H1 (cell line): Measurements from ENCODE around the gene C19orf38. TPM values are rescaled to one million over a fixed set of nuclear protein-coding genes. Genes with fewer than 3 reads are reported as not detected.

Source experiments
- CTCF ChIA-PET: fragments of 300-600 bp; sonication (Branson Sonifier 250); formaldehyde crosslinking; loops from one replicate; lab custom pipeline; 2021; ENCODE audit not compliant: partially characterized antibody; lab: Charles Lee
- POLR2A ChIA-PET: fragments of 300-600 bp; sonication (Branson Sonifier 250); formaldehyde crosslinking; loops from one replicate; lab custom pipeline; 2021; ENCODE audit warnings: inconsistent platforms; ENCODE audit not compliant: partially characterized antibody; lab: Charles Lee
- DNase-seq, 2 experiments: peaks; one replicate each; pipeline versions ENCODE4 v3.0.0 to v3.0.0-alpha.2; 2010 to 2022; ENCODE audit warnings: low spot score in 2 of 2, low read depth in 1 of 2, mixed read lengths in 1 of 2
- FAIRE-seq: peaks from 2 replicates; lab custom pipeline; 2011; peaks lifted over from hg19 to GRCh38; lab: Jason Lieb, UNC
- H2AFZ ChIP-seq: 2 replicates; pipeline ENCODE4 v1.8.1; 2012; ENCODE audit warnings: low read length, inconsistent platforms
- H2AK5ac ChIP-seq: 2 replicates; pipeline ENCODE4 v1.6.1; 2013; ENCODE audit warnings: low read depth, low read length
- H2BK120ac ChIP-seq: replicated peaks from 2 replicates; pipeline ENCODE3; 2013; ENCODE audit warnings: low read depth, low read length, inconsistent platforms
- H2BK12ac ChIP-seq: 2 replicates; pipeline ENCODE4 v1.6.1; 2013; ENCODE audit warnings: low read depth, low read length
- H2BK15ac ChIP-seq: 2 replicates; pipeline ENCODE4 v1.6.1; 2013; ENCODE audit warnings: low read length
- H2BK20ac ChIP-seq: 2 replicates; pipeline ENCODE4 v1.6.1; 2013; ENCODE audit warnings: low read length
- H2BK5ac ChIP-seq: 2 replicates; pipeline ENCODE4 v1.6.1; 2013; ENCODE audit warnings: low read depth, low read length
- H3K14ac ChIP-seq: 2 replicates; pipeline ENCODE4 v1.6.1; 2013; ENCODE audit warnings: inconsistent platforms; ENCODE audit not compliant: insufficient read length
- H3K18ac ChIP-seq: 2 replicates; pipeline ENCODE4 v1.6.1; 2013; ENCODE audit warnings: low read length; ENCODE audit errors: extremely low read depth
- H3K23ac ChIP-seq: 2 replicates; pipeline ENCODE4 v1.6.1; 2013; ENCODE audit warnings: inconsistent platforms; ENCODE audit not compliant: insufficient read length
- H3K23me2 ChIP-seq: 2 replicates; pipeline ENCODE4 v1.6.1; 2013; ENCODE audit warnings: low read depth, low read length
- H3K27ac ChIP-seq: 2 replicates; pipeline ENCODE4 v1.6.1; 2011; ENCODE audit warnings: low read depth, low read length, inconsistent platforms
- H3K27me3 ChIP-seq, 4 experiments: replicated peaks in 1 of 4; 1 replicate in 1 of 4; 2 replicates in 3 of 4; pipeline versions ENCODE4 v1.6.1 to v1.8.1; 2011 to 2013; ENCODE audit warnings: low read length in 3 of 4, mild to moderate bottlenecking in 3 of 4, inconsistent platforms in 2 of 4, mixed read lengths in 2 of 4, moderate library complexity in 1 of 4; ENCODE audit not compliant: control insufficient read depth in 3 of 4, insufficient read depth in 3 of 4; ENCODE audit errors: extremely low read depth in 1 of 4
- H3K36me3 ChIP-seq, 4 experiments: 2 replicates each; pipeline versions ENCODE4 v1.6.1 to v1.8.1; 2011 to 2013; ENCODE audit warnings: mild to moderate bottlenecking in 4 of 4, low read length in 3 of 4, moderate library complexity in 2 of 4, control low read depth in 1 of 4, inconsistent platforms in 1 of 4; ENCODE audit not compliant: insufficient read depth in 4 of 4, control insufficient read depth in 2 of 4
- H3K4ac ChIP-seq: replicated peaks from 2 replicates; pipeline ENCODE3; 2013; ENCODE audit warnings: low read length, low read depth, mixed read lengths, inconsistent platforms; ENCODE audit not compliant: insufficient read length
- H3K4me1 ChIP-seq, 4 experiments: replicated peaks in 1 of 4; 1 replicate in 1 of 4; 2 replicates in 3 of 4; pipeline versions ENCODE4 v1.6.1 to v1.8.1; 2011 to 2013; ENCODE audit warnings: low read length in 3 of 4, inconsistent platforms in 2 of 4, mixed read lengths in 1 of 4; ENCODE audit not compliant: insufficient read depth in 4 of 4, control insufficient read depth in 3 of 4
- H3K4me2 ChIP-seq, 2 experiments: 2 replicates each; pipeline versions ENCODE4 v1.6.1 to v1.8.1; 2011 to 2013; ENCODE audit warnings: low read depth in 2 of 2, low read length in 2 of 2, control low read depth in 1 of 2, inconsistent platforms in 1 of 2, mild to moderate bottlenecking in 1 of 2; ENCODE audit not compliant: insufficient read depth in 1 of 2
- H3K4me3 ChIP-seq, 4 experiments: fragments of 200-600, 300-600 bp in 1 of 4; sonication (generic), shearing (Covaris generic), sonication (Bioruptor Twin) in 1 of 4; 2 replicates each; pipeline versions ENCODE4 v1.5.1 to v1.8.1; 2011 to 2016; ENCODE audit warnings: low read length in 4 of 4, low read depth in 3 of 4, control low read depth in 2 of 4, inconsistent platforms in 2 of 4, mild to moderate bottlenecking in 2 of 4, mixed read lengths in 1 of 4, moderate library complexity in 1 of 4; ENCODE audit not compliant: insufficient read depth in 2 of 4; ENCODE audit errors: extremely low read depth in 1 of 4
- H3K56ac ChIP-seq: replicated peaks from 2 replicates; pipeline ENCODE3; 2013; ENCODE audit warnings: low read depth, mild to moderate bottlenecking, mixed read lengths, low read length, inconsistent platforms; ENCODE audit not compliant: insufficient read length
- H3K79me1 ChIP-seq: 2 replicates; pipeline ENCODE4 v1.6.1; 2013; ENCODE audit warnings: low read depth, low read length, control low read depth
- H3K79me2 ChIP-seq, 2 experiments: 2 replicates each; pipeline versions ENCODE4 v1.6.1 to v1.8.1; 2012 to 2013; ENCODE audit warnings: low read length in 2 of 2, mild to moderate bottlenecking in 2 of 2, inconsistent platforms in 1 of 2; ENCODE audit not compliant: insufficient read depth in 2 of 2, control insufficient read depth in 1 of 2
- H3K9ac ChIP-seq, 4 experiments: replicated peaks in 1 of 4; 1 replicate in 1 of 4; 2 replicates in 3 of 4; pipeline versions ENCODE4 v1.6.1 to v1.8.1; 2011 to 2013; ENCODE audit warnings: low read depth in 3 of 4, low read length in 3 of 4, control low read depth in 2 of 4, mild to moderate bottlenecking in 2 of 4, moderate library complexity in 2 of 4, inconsistent platforms in 1 of 4; ENCODE audit errors: extremely low read depth in 1 of 4
- H3K9me3 ChIP-seq, 2 experiments: 2 replicates each; pipeline versions ENCODE4 v1.6.1 to v1.8.1; 2012 to 2013; ENCODE audit warnings: mild to moderate bottlenecking in 2 of 2, moderate library complexity in 2 of 2, control low read depth in 1 of 2, inconsistent platforms in 1 of 2, low read depth in 1 of 2, low read length in 1 of 2, mixed read lengths in 1 of 2; ENCODE audit not compliant: insufficient read depth in 2 of 2
- H4K20me1 ChIP-seq, 2 experiments: replicated peaks in 1 of 2; 2 replicates each; pipeline versions ENCODE3 to v1.8.1; 2011 to 2013; ENCODE audit warnings: inconsistent platforms in 2 of 2, low read length in 2 of 2, mild to moderate bottlenecking in 1 of 2; ENCODE audit not compliant: insufficient read depth in 2 of 2, control insufficient read depth in 1 of 2
- H4K5ac ChIP-seq: 2 replicates; pipeline ENCODE4 v1.6.1; 2013; ENCODE audit warnings: low read length, low read depth, mixed read lengths, inconsistent platforms; ENCODE audit not compliant: insufficient read length
- H4K8ac ChIP-seq: 2 replicates; pipeline ENCODE4 v1.8.0; 2013; ENCODE audit warnings: mild to moderate bottlenecking, moderate library complexity, low read length, inconsistent platforms; ENCODE audit not compliant: insufficient read depth; ENCODE audit errors: extremely low read depth
- H4K91ac ChIP-seq: replicated peaks from 2 replicates; pipeline ENCODE3; 2013; ENCODE audit warnings: low read length, mixed read lengths, inconsistent platforms; ENCODE audit not compliant: insufficient read length
- BRCA1 ChIP-seq: IDR thresholded peaks from 2 replicates; pipeline ENCODE4 v1.6.1; 2012; ENCODE audit warnings: low read depth, low read length, improper control_type of control experiment
- CHD2 ChIP-seq: IDR thresholded peaks from 2 replicates; pipeline ENCODE4 v1.6.1; 2012; ENCODE audit warnings: low read length, improper control_type of control experiment
- E2F6 ChIP-seq: IDR thresholded peaks from 2 replicates; pipeline ENCODE4 v1.6.1; 2012; ENCODE audit warnings: inconsistent platforms
- EGR1 ChIP-seq: IDR thresholded peaks from 2 replicates; pipeline ENCODE4 v1.6.1; 2011; ENCODE audit warnings: low read depth, low read length, borderline replicate concordance
- KDM1A ChIP-seq: fragments of 200-600, 300-600 bp; sonication (generic); IDR thresholded peaks from 2 replicates; pipeline ENCODE4 v1.7.1; 2016; ENCODE audit warnings: mild to moderate bottlenecking, low read length, borderline replicate concordance
- KDM4A ChIP-seq: IDR thresholded peaks from one replicate; pipeline ENCODE4 v1.7.1; 2012; ENCODE audit warnings: low read depth, mild to moderate bottlenecking, moderate library complexity, low read length, inconsistent platforms; ENCODE audit not compliant: severe bottlenecking
- SAP30 ChIP-seq: fragments of 300-600 bp; sonication (generic); IDR thresholded peaks from 2 replicates; pipeline ENCODE4 v1.7.1; 2012; ENCODE audit warnings: low read length, moderate library complexity, mild to moderate bottlenecking, inconsistent platforms; ENCODE audit not compliant: insufficient read depth, insufficient replicate concordance
- SIRT6 ChIP-seq: IDR thresholded peaks from one replicate; pipeline ENCODE4 v1.7.1; 2012; ENCODE audit warnings: low read length, inconsistent platforms
- SP1 ChIP-seq: IDR thresholded peaks from 2 replicates; pipeline ENCODE4 v1.6.1; 2011; ENCODE audit warnings: low read depth, low read length
- TAF1 ChIP-seq: IDR thresholded peaks from 2 replicates; pipeline ENCODE4 v1.6.1; 2011; ENCODE audit warnings: mild to moderate bottlenecking, low read depth, low read length
- WGBS, 2 experiments: shearing (Covaris generic) in 1 of 2; methylation state at CpG; one replicate each; pipeline versions ENCODE4 v1.1.6 to v1.1.7; 2013 to 2015; ENCODE audit warnings: low lambda C conversion rate in 2 of 2, mixed read lengths in 2 of 2, inconsistent platforms in 1 of 2, low coverage in 1 of 2, missing lambda C conversion rate in 1 of 2; ENCODE audit not compliant: insufficient replicate concordance in 2 of 2, insufficient coverage in 1 of 2, insufficient read length in 1 of 2; ENCODE audit errors: extremely low coverage in 1 of 2, missing lambda C conversion rate in 1 of 2; 5-methylcytosine and 5-hydroxymethylcytosine counted together
- polyA plus RNA-seq, 7 experiments: library from polyadenylated mRNA; depleted of rRNA in 3 of 7; stranded (reverse) in 5 of 7; unstranded in 2 of 7; fragments of >200 nt in 5 of 7; fragments of 200-250 nt in 2 of 7; gene quantifications; 1 replicate in 5 of 7; 2 replicates in 1 of 7; 4 replicates in 1 of 7; pipeline versions ENCODE4 v1.2.1 to v1.2.3, GENCODE V29; 2011 to 2013; ENCODE audit warnings: missing spikeins in 2 of 7, mixed read lengths in 2 of 7
- total RNA-seq: library from RNA; stranded (reverse); fragmentation: NEBNext Ultra II Directional; extraction: Animal tissue kit (Norgen Biotek cat#: 25700); gene quantifications from 2 replicates; pipeline ENCODE4 v1.2.1, GENCODE V29; 2021

The C19orf38 gene
- total and polyA plus RNA-seq, 2 of the 8 experiments (the other 6 are each of a cell fraction or from before 2014, with no cell fraction given): 0.53 TPM; not detected in 1

- Histone ChIP-seq H3K27ac (peak overlapping the region; percentile 97), H3K4me2 (peak overlapping the region; percentile 71 to 78), H2BK12ac (no peak overlapping the region; the same call in 1 of the 2 replicates), H2BK120ac (no peak overlapping the region), H4K8ac (peak overlapping the region; percentile 100; the same call in 1 of the 2 replicates), H3K4me3 (peak overlapping the region; percentile 58 to 92 (median 76)), H2BK15ac (peak overlapping the region; percentile 95; the same call in 1 of the 2 replicates), H4K91ac (peak overlapping the region; percentile 22), H2BK5ac (peak overlapping the region; percentile 99; the same call in 1 of the 2 replicates), H4K20me1 (peaks cover 0 to 10% of the 10 kb centered on the region in 2 experiments), H3K9me3 (peaks cover 0 to 4% of the 10 kb centered on the region in 2 experiments; a peak in 1 of 4 replicates), H3K23ac (no peak overlapping the region), H3K14ac (no peak overlapping the region), H3K79me2 (no peaks in the 10 kb centered on the region), H2AK5ac (no peak overlapping the region), H3K4me1 (peaks cover 3 to 10% (median 6%) of the 10 kb centered on the region in 4 experiments), H3K27me3 (peaks cover 0 to 4% (median 0%) of the 10 kb centered on the region in 4 experiments; a peak in 1 of 7 replicates), H3K56ac (peak overlapping the region; percentile 99), H2AFZ (peak overlapping the region; percentile 12; the same call in 1 of the 2 replicates), H3K9ac (peak overlapping the region; percentile 40 to 95 (median 88)), H4K5ac (peak overlapping the region; percentile 99), H3K36me3 (peaks cover 0 to 21% (median 5%) of the 10 kb centered on the region in 4 experiments; a peak in 6 of 8 replicates), H2BK20ac (no peak overlapping the region), H3K4ac (peak overlapping the region; percentile 6), H3K79me1 (peaks cover 4% of the 10 kb centered on the region; the same call in 1 of the 2 replicates), H3K23me2 (peaks cover 8% of the 10 kb centered on the region; the same call in 1 of the 2 replicates), H3K18ac (peak overlapping the region; percentile 95)
- ChIA-PET CTCF (interaction anchor here (1.0 to 7.1 kb wide), 6 partner anchors 15 to 119 kb away, joined by 3 to 77 read pairs (median 6); partner anchors contain the start of gene DNM2), POLR2A (interaction anchor here (0.6 to 3.3 kb wide), 29 partner anchors 8 to 136 kb away, joined by 3 to 24 read pairs (median 5); partner anchors contain the start of genes C19orf38, DNM2, QTRT1 and SMARCA4)
- FAIRE-seq: no peak
- 45% methylated on average over 38 of the region's 38 CpGs; no CpG with 5 or more reads in 1 of the 2 experiments for WGBS, 2 experiments
- DNase-seq: no peak
- TF ChIP-seq CHD2 (no peak), TAF1 (no peak), KDM4A (peak; percentile 73), SAP30 (no peak), SIRT6 (no peak), SP1 (no peak), EGR1 (no peak), BRCA1 (no peak), E2F6 (peak; percentile 100), KDM1A (peak; percentile 67)
Measured at GRCh38 chr19:10836479-10837330, 11.5 kb upstream of the C19orf38 start.
